Measurements from ENCODE around the gene PLN.

- no peak for TF ChIP-seq USF1 (IDR thresholded peaks at IDR 0.05; ENCODE audit: borderline replicate concordance, extremely low read length, insufficient read depth, low read depth, low read length)
- TF ChIP-seq, protein P1, sequence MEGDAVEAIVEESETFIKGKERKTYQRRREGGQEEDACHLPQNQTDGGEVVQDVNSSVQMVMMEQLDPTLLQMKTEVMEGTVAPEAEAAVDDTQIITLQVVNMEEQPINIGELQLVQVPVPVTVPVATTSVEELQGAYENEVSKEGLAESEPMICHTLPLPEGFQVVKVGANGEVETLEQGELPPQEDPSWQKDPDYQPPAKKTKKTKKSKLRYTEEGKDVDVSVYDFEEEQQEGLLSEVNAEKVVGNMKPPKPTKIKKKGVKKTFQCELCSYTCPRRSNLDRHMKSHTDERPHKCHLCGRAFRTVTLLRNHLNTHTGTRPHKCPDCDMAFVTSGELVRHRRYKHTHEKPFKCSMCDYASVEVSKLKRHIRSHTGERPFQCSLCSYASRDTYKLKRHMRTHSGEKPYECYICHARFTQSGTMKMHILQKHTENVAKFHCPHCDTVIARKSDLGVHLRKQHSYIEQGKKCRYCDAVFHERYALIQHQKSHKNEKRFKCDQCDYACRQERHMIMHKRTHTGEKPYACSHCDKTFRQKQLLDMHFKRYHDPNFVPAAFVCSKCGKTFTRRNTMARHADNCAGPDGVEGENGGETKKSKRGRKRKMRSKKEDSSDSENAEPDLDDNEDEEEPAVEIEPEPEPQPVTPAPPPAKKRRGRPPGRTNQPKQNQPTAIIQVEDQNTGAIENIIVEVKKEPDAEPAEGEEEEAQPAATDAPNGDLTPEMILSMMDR (IDR thresholded peaks at IDR 0.05 in 2 of 3, conservative IDR thresholded peaks at IDR 0.05 in 1 of 3; ENCODE audit: control insufficient read depth in 2 of 3, extremely low read depth in 1 of 3, insufficient read depth in 1 of 3, low read depth in 3 of 3, low read length in 3 of 3) = no peak
- no peak for TF ChIP-seq HDAC2 (IDR thresholded peaks at IDR 0.05)
- TF ChIP-seq CBFB (IDR thresholded peaks at IDR 0.05; ENCODE audit: low read depth) = no peak
- no peak for TF ChIP-seq PKNOX1 (IDR thresholded peaks at IDR 0.05)
- TF ChIP-seq CHD2 (IDR thresholded peaks at IDR 0.05; ENCODE audit: borderline replicate concordance, low read depth, low read length) = no peak
- TF ChIP-seq, protein P2, sequence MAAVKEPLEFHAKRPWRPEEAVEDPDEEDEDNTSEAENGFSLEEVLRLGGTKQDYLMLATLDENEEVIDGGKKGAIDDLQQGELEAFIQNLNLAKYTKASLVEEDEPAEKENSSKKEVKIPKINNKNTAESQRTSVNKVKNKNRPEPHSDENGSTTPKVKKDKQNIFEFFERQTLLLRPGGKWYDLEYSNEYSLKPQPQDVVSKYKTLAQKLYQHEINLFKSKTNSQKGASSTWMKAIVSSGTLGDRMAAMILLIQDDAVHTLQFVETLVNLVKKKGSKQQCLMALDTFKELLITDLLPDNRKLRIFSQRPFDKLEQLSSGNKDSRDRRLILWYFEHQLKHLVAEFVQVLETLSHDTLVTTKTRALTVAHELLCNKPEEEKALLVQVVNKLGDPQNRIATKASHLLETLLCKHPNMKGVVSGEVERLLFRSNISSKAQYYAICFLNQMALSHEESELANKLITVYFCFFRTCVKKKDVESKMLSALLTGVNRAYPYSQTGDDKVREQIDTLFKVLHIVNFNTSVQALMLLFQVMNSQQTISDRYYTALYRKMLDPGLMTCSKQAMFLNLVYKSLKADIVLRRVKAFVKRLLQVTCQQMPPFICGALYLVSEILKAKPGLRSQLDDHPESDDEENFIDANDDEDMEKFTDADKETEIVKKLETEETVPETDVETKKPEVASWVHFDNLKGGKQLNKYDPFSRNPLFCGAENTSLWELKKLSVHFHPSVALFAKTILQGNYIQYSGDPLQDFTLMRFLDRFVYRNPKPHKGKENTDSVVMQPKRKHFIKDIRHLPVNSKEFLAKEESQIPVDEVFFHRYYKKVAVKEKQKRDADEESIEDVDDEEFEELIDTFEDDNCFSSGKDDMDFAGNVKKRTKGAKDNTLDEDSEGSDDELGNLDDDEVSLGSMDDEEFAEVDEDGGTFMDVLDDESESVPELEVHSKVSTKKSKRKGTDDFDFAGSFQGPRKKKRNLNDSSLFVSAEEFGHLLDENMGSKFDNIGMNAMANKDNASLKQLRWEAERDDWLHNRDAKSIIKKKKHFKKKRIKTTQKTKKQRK (IDR thresholded peaks at IDR 0.05; ENCODE audit: low read depth, low read length) = no peak
- no peak for TF ChIP-seq EZH2 (IDR thresholded peaks at IDR 0.05; ENCODE audit: borderline replicate concordance, control insufficient read depth, low read depth, low read length)
- TF ChIP-seq, protein P3, sequence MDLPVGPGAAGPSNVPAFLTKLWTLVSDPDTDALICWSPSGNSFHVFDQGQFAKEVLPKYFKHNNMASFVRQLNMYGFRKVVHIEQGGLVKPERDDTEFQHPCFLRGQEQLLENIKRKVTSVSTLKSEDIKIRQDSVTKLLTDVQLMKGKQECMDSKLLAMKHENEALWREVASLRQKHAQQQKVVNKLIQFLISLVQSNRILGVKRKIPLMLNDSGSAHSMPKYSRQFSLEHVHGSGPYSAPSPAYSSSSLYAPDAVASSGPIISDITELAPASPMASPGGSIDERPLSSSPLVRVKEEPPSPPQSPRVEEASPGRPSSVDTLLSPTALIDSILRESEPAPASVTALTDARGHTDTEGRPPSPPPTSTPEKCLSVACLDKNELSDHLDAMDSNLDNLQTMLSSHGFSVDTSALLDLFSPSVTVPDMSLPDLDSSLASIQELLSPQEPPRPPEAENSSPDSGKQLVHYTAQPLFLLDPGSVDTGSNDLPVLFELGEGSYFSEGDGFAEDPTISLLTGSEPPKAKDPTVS (IDR thresholded peaks at IDR 0.05; ENCODE audit: low read depth, low read length) = no peak
- TF ChIP-seq YY1 (IDR thresholded peaks at IDR 0.05; ENCODE audit: low read depth, low read length) = no peak
- TF ChIP-seq NFIC (IDR thresholded peaks at IDR 0.05; ENCODE audit: low read depth, low read length) = no peak
These were observed 21.9 kb upstream of the PLN start for GRCh38 chr6:118525913-118526780.

All from GM12878 (cell line).